Measurements from ENCODE around the gene ASGR2.
"Not testable (repeated sequence)": the region's sequence is repeated elsewhere in the genome, so short reads cannot be mapped to it uniquely, and the experiment has no call there.

ASGR2 gene

DNA sequence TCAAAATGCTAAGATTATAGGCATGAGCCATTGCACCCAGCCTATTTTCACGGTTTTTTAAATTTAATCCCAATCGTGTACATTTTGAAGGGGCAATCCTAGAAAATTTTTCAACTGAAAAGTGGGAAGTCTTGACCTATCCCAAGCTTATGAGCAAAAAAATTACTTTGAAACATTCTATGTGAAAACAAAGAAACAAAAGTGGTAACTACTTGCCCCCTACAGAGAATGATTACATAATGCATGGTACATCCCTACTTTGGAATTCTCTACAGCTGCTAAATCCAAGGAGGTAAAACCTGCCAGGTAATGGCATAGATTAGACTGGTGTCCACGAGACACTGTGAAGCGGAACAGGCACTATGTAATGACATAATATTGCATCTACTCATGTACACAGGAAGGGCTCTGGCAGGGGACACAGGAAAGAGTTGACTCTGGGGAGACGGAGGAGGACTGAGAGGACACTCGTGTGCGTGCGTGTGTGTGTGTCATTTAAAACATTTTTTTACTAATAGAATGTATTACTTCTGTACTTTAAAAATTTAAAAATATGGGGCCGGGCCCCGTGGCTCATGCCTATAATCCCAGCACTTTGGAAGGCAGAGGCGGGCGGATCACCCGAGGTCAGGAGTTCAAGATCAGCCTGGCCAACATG, 15.7 kb downstream of the ASGR2 start:
- no peak for DNase-seq (ENCODE audit: low spot score)

- no peak for DNase-seq (ENCODE audit: low spot score)
These were observed 16.7 kb downstream of the ASGR2 start for GRCh38 chr17:7097940-7098339.

DNA sequence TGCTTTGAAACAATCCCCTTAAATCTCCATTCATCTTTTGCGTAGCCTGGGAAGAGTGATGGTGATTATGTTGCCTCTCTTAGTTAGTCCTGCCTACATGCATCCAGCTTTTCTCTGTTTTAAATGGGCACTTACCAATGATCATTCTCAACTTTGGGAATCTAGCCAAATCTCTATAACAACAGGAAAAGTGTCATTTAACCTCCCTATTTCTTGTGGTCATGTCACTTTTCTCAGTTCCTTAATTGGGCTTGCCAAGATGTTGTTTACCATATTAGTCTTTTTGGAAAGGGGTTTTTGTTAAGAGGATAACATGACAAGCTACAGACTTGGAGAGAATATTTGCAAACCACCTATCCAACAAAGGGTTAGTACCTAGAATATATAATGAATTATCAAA, 19.0 kb downstream of the ASGR2 start:
- no peak for DNase-seq (ENCODE audit: low spot score)

DNA sequence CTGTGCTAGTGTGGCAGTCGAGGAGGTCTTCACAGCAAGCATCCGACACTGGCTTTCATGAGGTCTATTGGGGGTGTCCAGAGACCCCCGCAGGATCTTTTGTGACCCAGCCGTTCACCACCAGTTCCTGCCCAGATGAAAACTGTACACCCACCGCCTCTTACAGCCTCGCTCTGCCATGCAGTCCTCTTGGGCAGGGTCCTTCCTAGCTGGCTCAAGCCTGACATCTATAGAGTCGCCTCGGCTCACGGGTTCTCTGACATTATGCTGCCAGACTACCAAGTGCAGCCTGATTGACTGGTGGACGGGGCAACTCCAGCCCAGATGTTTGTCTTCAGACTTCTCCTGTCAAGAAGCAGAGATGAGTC, 20.0 kb downstream of the ASGR2 start:
- DNase-seq (ENCODE audit: low spot score), result no peak

- not testable (repeated sequence) for DNase-seq (ENCODE audit: low spot score)
These were observed 23.2 kb downstream of the ASGR2 start for GRCh38 chr17:7091311-7092005.

- DNase-seq (ENCODE audit: low spot score), result not testable (repeated sequence)
These were observed 25.1 kb downstream of the ASGR2 start for GRCh38 chr17:7089570-7089969.

DNA sequence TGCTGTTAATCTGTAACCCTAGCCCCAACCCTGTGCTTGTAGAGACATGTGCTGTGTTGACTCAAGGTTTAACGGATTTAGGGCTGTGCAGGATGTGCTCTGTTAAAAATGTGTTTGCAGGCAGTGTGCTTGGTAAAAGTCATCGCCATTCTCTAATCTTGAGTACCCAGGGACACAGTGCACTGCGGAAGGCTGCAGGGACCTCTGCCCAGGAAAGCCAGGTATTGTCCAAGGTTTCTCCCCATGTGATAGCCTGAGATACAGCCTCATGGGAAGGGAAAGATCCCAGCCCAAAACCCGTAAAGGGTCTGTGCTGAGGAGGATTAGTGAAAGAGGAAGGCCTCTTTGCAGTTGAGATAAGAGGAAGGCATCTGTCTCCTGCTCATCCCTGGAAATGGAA, 26.2 kb downstream of the ASGR2 start:
- not testable (repeated sequence) for DNase-seq (ENCODE audit: low spot score)

DNA sequence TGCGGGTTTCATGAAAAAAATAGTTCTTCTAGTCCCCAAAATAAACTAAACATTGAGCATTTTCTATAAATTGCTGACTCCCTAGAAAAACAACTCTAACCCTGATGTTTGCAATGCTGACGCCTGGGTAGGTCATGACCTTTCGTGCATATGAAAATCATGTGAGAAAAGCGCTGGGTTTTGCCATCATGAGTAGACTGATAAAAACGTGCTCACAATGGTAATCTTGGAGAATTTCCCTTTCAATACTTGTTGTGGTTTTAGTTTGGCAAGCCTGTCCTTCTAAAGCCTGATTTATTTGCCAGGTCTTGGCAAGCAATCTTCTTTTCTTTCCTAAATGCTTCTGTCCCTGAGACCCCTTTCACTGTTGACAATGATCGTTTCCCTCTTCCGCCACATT, 30.5 kb downstream of the ASGR2 start:
- no peak for DNase-seq (ENCODE audit: low spot score)

DNA sequence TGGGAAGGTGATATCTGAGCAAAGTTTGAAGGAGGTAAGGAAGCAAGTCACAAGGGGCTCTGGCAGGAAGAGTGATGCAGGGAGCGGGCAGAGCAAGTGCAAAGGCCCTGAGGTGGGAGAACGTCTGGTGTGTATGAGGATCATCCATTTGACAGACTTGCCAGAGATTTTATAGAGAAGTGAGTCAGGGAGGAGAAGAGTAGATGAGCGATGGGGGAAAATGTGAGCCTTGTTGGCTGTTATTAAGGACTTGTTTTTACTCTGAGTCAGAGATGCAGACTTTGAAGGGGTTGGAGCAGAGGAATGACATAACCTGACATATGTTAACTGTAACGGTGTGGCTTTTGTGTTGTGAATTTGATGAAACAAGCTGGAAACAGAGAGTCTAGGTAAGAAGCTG, 31.0 kb downstream of the ASGR2 start:
- no peak for DNase-seq (ENCODE audit: low spot score)

GRCh38 chr17:7081341-7082062, 33.1 kb downstream of the ASGR2 start:
- DNase-seq (ENCODE audit: low spot score), result no peak

DNA sequence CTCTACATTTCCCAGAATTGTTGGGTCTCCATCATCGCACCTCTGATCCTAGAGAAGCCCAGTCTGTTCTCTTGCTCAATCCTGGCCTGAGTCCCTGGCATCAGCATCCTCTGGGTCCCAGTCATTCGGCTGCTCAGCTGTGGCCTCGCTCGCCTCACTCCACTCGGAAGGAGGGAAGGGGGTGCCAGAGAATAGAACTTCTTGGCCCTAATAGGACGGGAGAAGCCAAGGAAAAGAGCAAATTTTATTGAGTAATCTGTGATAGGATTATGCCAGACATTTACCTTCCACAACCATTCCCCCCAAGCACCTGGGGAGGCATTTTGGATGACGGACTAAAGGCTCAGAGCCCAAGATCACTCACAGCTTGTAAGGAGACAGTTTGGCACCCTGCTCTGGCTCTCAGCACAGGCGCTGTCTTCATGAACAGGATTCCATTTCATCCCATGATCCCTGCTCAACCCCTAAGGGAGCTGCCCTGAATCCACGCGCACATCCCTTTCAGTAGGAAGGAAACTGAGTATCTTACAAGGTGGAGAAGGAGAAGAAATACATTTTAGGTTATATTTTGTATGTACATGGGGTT, 34.1 kb downstream of the ASGR2 start:
- DNase-seq (ENCODE audit: low spot score), result no peak

- no peak for DNase-seq (ENCODE audit: low spot score)
These were observed 34.8 kb downstream of the ASGR2 start, which contains the start of gene CLEC10A for GRCh38 chr17:7079581-7080455. Gene CLEC10A (minus strand): TSS chr17:7080251. CDS start chr17:7078812, 1,439 bp downstream.

GRCh38 chr17:7078711-7079110, 35.9 kb downstream of the ASGR2 start:
- DNase-seq (ENCODE audit: low spot score), result no peak

GRCh38 chr17:7077911-7078546, 36.6 kb downstream of the ASGR2 start:
- DNase-seq (ENCODE audit: low spot score), result no peak

- no peak for DNase-seq (ENCODE audit: low spot score)
These were observed 39.7 kb downstream of the ASGR2 start for GRCh38 chr17:7074931-7075330.

- no peak for DNase-seq (ENCODE audit: low spot score)
These were observed 42.2 kb downstream of the ASGR2 start for GRCh38 chr17:7072406-7072805.

DNA sequence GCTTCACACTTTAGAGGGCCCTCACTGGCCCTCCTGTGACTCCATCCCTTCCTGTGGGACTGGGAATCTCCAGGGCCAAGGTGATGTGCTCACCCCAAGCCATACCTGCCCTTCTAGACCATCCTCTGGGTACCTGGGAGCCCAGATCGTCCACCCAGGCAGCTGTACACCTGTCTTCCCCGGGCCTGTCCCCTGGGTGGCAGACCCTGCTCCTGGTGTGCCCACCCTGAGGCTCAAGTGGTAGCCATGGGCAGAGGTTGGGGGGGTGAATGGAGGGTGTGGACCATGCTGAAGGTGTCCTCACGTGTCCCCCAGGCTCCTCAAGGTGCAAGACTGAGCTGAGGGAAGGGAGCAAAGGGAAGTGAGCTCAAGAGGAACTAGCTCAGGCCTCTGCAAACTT, 43.9 kb downstream of the ASGR2 start:
- DNase-seq (ENCODE audit: low spot score), result no peak

- no peak for DNase-seq (ENCODE audit: low spot score)
These were observed 46.4 kb downstream of the ASGR2 start for GRCh38 chr17:7068268-7068667.

DNA sequence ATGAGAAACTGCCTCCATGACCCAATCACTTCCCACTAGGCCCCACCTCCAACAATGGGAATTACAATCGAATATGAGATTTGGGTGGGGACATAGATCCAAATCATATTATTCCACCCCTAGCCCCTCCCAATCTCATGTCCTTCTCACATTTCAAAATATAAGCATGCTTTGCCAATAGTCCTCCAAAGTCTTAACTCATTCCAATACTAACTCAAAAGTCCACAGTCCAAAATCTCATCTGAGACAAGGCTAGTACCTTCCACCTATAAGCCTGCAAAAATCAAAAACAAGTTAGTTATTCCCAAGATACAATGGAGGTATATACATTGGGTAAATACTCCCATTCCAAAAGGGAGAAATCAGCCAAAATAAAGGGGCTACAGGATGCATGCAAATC, 47.4 kb downstream of the ASGR2 start:
- no peak for DNase-seq (ENCODE audit: low spot score)

GRCh38 chr17:7064261-7064660, 50.4 kb downstream of the ASGR2 start:
- DNase-seq (ENCODE audit: low spot score), result no peak

DNA sequence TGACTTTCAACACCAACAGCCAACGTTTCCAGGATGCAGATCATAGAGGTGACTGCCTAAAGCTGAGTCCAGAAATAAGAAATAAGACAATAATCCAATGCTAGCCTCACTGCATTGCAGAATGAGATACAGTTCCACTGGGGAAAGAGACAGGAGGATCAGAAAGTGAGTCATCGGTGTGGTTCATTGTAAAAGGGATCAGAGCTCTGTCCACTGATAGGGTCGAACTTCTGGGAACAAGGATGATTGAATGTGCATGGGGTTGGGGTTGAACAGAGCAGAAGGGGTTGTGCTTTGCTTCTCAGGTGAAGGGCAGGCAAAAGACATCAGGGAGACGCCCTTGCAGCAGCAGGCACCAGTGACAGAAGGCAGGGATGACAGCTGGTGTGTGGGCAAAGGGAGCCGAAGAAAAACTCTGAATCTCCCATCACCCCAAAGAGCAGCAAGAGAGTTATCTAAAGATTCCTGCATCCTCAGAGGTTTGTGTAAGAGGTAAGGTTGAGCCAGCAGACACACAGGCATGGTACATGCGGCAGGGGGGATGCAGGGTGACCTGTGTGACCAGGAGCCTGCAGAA, 51.0 kb downstream of the ASGR2 start:
- no peak for DNase-seq (ENCODE audit: low spot score)
